HepG2 (cell line): Measurements from ENCODE around the gene TBCEL. TPM values are rescaled to one million over a fixed set of nuclear protein-coding genes. Genes with fewer than 3 reads are reported as not detected.

ENCODE experiments used
- ATAC-seq: fragments of 200-7000 bp; cut with Tn5 transposase; 3 replicates; pipeline ENCODE4 v1.9.1; 2020; ENCODE audit warnings: mild to moderate bottlenecking, moderate library complexity
- BruUV-seq: library from RNA; stranded (reverse); fragments of 400-500 nt; replicated peaks from 2 replicates; lab custom pipeline; 2021; lab: Mats Ljungman, UMichigan
- CTCF ChIA-PET: fragments of 300-600 bp; formaldehyde crosslinking; extraction: SDS; loops from one replicate; lab custom pipeline; 2021; ENCODE audit warnings: low total read pairs, inconsistent platforms, low intra/inter-chr PET ratio; lab: Yijun Ruan, JAX
- POLR2A ChIA-PET: fragments of 350-600 bp; sonication (Branson Sonifier 250); formaldehyde crosslinking; loops from one replicate; lab custom pipeline; 2020; ENCODE audit warnings: antibody characterized with exemption, inconsistent platforms; lab: Yijun Ruan, JAX
- DNase-seq: peaks from one replicate; pipeline ENCODE4 v3.0.0-alpha.2; 2015; ENCODE audit warnings: low spot score
- FAIRE-seq: peaks from 3 replicates; lab custom pipeline; 2011; peaks lifted over from hg19 to GRCh38; lab: Jason Lieb, UNC
- H2AFZ ChIP-seq: one replicate; pipeline ENCODE4 v1.6.1; 2011; ENCODE audit warnings: low read length, inconsistent platforms
- H3K27ac ChIP-seq: fragments of 300-600 bp; 3 replicates; pipeline ENCODE4 v1.8.0; 2011; ENCODE audit warnings: mixed run types, mild to moderate bottlenecking, mixed read lengths, low read length, inconsistent platforms; ENCODE audit not compliant: insufficient read depth; ENCODE audit errors: extremely low read length
- H3K27me3 ChIP-seq, 2 experiments: fragments of 200-600 bp in 1 of 2; 2 replicates in 1 of 2; 3 replicates in 1 of 2; pipeline versions ENCODE4 v1.6.0 to v1.8.0; 2011; ENCODE audit warnings: low read length in 2 of 2, mild to moderate bottlenecking in 2 of 2, moderate library complexity in 2 of 2, inconsistent platforms in 1 of 2; ENCODE audit not compliant: insufficient read depth in 2 of 2, control insufficient read depth in 1 of 2
- H3K36me3 ChIP-seq, 2 experiments: fragments of 200-600 bp in 1 of 2; replicated peaks in 1 of 2; 2 replicates in 1 of 2; 3 replicates in 1 of 2; pipeline versions ENCODE4 v1.5.1 to v1.8.0; 2011; ENCODE audit warnings: low read length in 2 of 2, inconsistent platforms in 1 of 2; ENCODE audit not compliant: insufficient read depth in 2 of 2, control insufficient read depth in 1 of 2
- H3K4me1 ChIP-seq: 2 replicates; pipeline ENCODE4 v1.5.1; 2012; ENCODE audit warnings: low read length, inconsistent platforms; ENCODE audit not compliant: insufficient read depth
- H3K4me2 ChIP-seq: 2 replicates; pipeline ENCODE4 v1.6.0; 2011; ENCODE audit warnings: low read depth, low read length, inconsistent platforms
- H3K4me3 ChIP-seq, 3 experiments: fragments of 200-600 bp in 1 of 3; sonication (generic), shearing (Covaris generic) in 1 of 3; replicated peaks in 1 of 3; 2 replicates each; pipeline ENCODE4 v1.5.1; 2011 to 2016; ENCODE audit warnings: low read length in 3 of 3, inconsistent platforms in 2 of 3, low read depth in 2 of 3, mild to moderate bottlenecking in 2 of 3, control low read depth in 1 of 3, mixed read lengths in 1 of 3; ENCODE audit not compliant: insufficient read depth in 1 of 3
- H3K79me2 ChIP-seq: one replicate; pipeline ENCODE4 v1.6.1; 2011; ENCODE audit warnings: low read length, inconsistent platforms; ENCODE audit not compliant: insufficient read depth
- H3K9ac ChIP-seq: 2 replicates; pipeline ENCODE4 v1.6.0; 2011; ENCODE audit warnings: mild to moderate bottlenecking, low read depth, low read length, inconsistent platforms; ENCODE audit not compliant: insufficient read depth
- H3K9me3 ChIP-seq: 2 replicates; pipeline ENCODE4 v1.5.1; 2012; ENCODE audit warnings: mild to moderate bottlenecking, low read length
- H4K20me1 ChIP-seq: 2 replicates; pipeline ENCODE4 v1.6.0; 2011; ENCODE audit warnings: inconsistent platforms, mild to moderate bottlenecking, low read length, moderate library complexity; ENCODE audit not compliant: insufficient read depth
- JUN ChIP-seq: sonication (generic); formaldehyde crosslinking; IDR thresholded peaks from 2 replicates; pipeline ENCODE4 v1.4.0; 2020; ENCODE audit warnings: mild to moderate bottlenecking, missing genetic modification reagents
- SCMH1 ChIP-seq: sonication (generic); formaldehyde crosslinking; IDR thresholded peaks from 2 replicates; pipeline ENCODE4 v1.9.0; 2021; ENCODE audit warnings: missing genetic modification reagents, mild to moderate bottlenecking, borderline replicate concordance
- ZNF7 ChIP-seq: IDR thresholded peaks from 2 replicates; pipeline ENCODE4 v1.6.1; 2016; ENCODE audit warnings: missing biosample characterization, missing genetic modification reagents
- WGBS: methylation state at CpG from one replicate; pipeline ENCODE4 v1.1.6; 2017; ENCODE audit warnings: low lambda C conversion rate; 5-methylcytosine and 5-hydroxymethylcytosine counted together
- in situ Hi-C: cut with HindIII; loops from 2 replicates; pipeline ENCODE4 v1.10.0; 2017; ENCODE audit warnings: low pct_unique_long_range_greater_than_20kb; ENCODE audit not compliant: extremely low pct_ligation_motif_present
- intact Hi-C: fragments of 100-400 bp; cut with micrococcal nuclease; formaldehyde crosslinking; loops from one replicate; pipeline ENCODE4 v1.10.0; 2022; ENCODE audit not compliant: unreplicated experiment
- polyA plus RNA-seq, 8 experiments: library from polyadenylated mRNA; depleted of rRNA in 3 of 8; stranded (reverse) in 7 of 8; unstranded in 1 of 8; fragments of >200 nt; fragmentation: Illumina TruSeq in 4 of 8; extraction: Trizol in 4 of 8; gene quantifications; 2 replicates each; pipeline versions ENCODE4 v1.2.1 to v1.2.3, GENCODE V29; 2011 to 2016; ENCODE audit warnings: low read depth in 4 of 8, missing spikeins in 1 of 8, mixed read lengths in 1 of 8; ENCODE audit not compliant: insufficient read depth in 1 of 8
- total RNA-seq, 5 experiments: library from RNA; depleted of rRNA; stranded (reverse); fragments of >200 nt; fragmentation: Illumina TruSeq; extraction: Trizol; gene quantifications; 2 replicates each; pipeline ENCODE4 v1.2.3, GENCODE V29; 2016; ENCODE audit warnings: low read depth in 1 of 5
- TF ChIP-seq, protein P1 (sequence below): sonication (generic); formaldehyde crosslinking; conservative IDR thresholded peaks from 2 replicates; pipeline ENCODE4 v1.8.0; 2022; ENCODE audit warnings: missing genetic modification reagents
- TF ChIP-seq, protein P2 (sequence below): sonication (generic); formaldehyde crosslinking; IDR thresholded peaks from 2 replicates; pipeline ENCODE4 v1.5.1; 2020; ENCODE audit warnings: missing genetic modification reagents, mild to moderate bottlenecking, borderline replicate concordance

TBCEL gene
- total and polyA plus RNA-seq, 2 of the 13 experiments (the other 11 are each of a cell fraction or from before 2014, with no cell fraction given): 6.1 to 12.5 TPM

DNA sequence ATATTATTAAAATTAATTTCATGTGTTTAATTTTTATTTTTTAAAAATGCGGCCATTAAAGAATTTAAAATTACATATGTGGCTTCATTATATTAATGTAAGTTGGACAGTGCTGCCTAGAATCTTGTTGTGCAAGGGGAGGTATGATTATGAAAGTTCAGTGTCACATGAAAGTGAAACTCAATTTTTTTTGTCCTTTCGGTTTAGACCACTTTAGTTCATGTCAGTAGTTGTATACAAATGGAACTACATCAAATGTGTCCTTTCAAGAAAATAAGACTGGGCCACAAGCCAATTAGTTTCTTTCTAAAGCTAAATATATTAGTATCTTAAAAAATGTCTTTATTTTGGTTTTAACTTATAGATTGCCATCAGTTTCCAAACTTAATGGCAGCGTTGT, 35.7 kb downstream of the TBCEL start (continued):
- TF ChIP-seq, protein P1, sequence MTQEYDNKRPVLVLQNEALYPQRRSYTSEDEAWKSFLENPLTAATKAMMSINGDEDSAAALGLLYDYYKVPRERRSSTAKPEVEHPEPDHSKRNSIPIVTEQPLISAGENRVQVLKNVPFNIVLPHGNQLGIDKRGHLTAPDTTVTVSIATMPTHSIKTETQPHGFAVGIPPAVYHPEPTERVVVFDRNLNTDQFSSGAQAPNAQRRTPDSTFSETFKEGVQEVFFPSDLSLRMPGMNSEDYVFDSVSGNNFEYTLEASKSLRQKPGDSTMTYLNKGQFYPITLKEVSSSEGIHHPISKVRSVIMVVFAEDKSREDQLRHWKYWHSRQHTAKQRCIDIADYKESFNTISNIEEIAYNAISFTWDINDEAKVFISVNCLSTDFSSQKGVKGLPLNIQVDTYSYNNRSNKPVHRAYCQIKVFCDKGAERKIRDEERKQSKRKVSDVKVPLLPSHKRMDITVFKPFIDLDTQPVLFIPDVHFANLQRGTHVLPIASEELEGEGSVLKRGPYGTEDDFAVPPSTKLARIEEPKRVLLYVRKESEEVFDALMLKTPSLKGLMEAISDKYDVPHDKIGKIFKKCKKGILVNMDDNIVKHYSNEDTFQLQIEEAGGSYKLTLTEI (CRISPR knock-in tag): no peak
- TF ChIP-seq, protein P2, sequence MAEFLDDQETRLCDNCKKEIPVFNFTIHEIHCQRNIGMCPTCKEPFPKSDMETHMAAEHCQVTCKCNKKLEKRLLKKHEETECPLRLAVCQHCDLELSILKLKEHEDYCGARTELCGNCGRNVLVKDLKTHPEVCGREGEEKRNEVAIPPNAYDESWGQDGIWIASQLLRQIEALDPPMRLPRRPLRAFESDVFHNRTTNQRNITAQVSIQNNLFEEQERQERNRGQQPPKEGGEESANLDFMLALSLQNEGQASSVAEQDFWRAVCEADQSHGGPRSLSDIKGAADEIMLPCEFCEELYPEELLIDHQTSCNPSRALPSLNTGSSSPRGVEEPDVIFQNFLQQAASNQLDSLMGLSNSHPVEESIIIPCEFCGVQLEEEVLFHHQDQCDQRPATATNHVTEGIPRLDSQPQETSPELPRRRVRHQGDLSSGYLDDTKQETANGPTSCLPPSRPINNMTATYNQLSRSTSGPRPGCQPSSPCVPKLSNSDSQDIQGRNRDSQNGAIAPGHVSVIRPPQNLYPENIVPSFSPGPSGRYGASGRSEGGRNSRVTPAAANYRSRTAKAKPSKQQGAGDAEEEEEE: no peak
- no peak for TF ChIP-seq JUN

DNA sequence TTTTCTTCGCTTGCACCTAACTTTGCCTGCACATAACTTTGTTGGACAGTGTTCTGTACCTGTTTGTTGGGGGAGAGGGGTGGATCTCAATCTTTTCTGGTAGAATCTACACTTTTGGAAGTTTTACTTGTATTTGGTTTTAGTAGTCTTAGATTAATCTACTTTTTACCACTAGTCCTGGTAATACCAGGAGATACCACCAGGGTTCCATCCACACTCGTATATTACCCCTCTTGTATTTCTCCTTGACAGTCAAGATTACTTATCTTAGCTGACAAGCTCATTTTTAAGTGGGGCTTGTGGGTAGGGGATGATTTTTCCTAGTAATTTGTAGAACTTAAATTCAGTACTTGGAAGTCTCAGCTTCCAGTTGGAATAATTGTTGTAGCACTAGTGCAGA, 39.8 kb downstream of the TBCEL start:
- no peak overlapping the region for H2AFZ ChIP-seq
- intact Hi-C loops: no loop called here
- H4K20me1 ChIP-seq: no peaks in the 10 kb centered on the region
- FAIRE-seq (no peak), DNase-seq (peak; percentile 10)
- H3K4me2 ChIP-seq: no peak overlapping the region
- no peak overlapping the region for H3K9ac ChIP-seq
- no TSS peak for BruUV-seq
- H3K4me1 ChIP-seq: peaks cover 35% of the 10 kb centered on the region
- no peaks in the 10 kb centered on the region for H3K79me2 ChIP-seq
- H3K27ac ChIP-seq: no peak overlapping the region
- WGBS: 93% methylated on average over 2 of the region's 2 CpGs
- in situ Hi-C loops: no loop called here
- no peaks in the 10 kb centered on the region for H3K9me3 ChIP-seq
- H3K4me3 ChIP-seq: no peak overlapping the region
- POLR2A ChIA-PET: no interaction called here
- H3K36me3 ChIP-seq: no peaks in the 10 kb centered on the region; a peak in 1 of 5 replicates
- TF ChIP-seq SCMH1 (CRISPR knock-in tag) (no peak), ZNF7 (CRISPR knock-in tag) (0 out of 2 replicates have a peak, but pooled peaks have one; percentile 16)
- TF ChIP-seq, all 625 proteins: peak for 1
- H3K27me3 ChIP-seq: no peaks in the 10 kb centered on the region
- CTCF ChIA-PET: no interaction called here
- ATAC-seq: no peak
